HG02970 (cell line): ENCODE measurements around the gene TMEM184A.

Experiments
- ATAC-seq: cut with Tn5 transposase; IDR thresholded peaks from one replicate; pipeline ENCODE4 v1.9.1; 2021; ENCODE audit warnings: mild to moderate bottlenecking, moderate library complexity, moderate number of reproducible peaks; ENCODE audit not compliant: unreplicated experiment, low FRiP score

Gene TMEM184A

DNA sequence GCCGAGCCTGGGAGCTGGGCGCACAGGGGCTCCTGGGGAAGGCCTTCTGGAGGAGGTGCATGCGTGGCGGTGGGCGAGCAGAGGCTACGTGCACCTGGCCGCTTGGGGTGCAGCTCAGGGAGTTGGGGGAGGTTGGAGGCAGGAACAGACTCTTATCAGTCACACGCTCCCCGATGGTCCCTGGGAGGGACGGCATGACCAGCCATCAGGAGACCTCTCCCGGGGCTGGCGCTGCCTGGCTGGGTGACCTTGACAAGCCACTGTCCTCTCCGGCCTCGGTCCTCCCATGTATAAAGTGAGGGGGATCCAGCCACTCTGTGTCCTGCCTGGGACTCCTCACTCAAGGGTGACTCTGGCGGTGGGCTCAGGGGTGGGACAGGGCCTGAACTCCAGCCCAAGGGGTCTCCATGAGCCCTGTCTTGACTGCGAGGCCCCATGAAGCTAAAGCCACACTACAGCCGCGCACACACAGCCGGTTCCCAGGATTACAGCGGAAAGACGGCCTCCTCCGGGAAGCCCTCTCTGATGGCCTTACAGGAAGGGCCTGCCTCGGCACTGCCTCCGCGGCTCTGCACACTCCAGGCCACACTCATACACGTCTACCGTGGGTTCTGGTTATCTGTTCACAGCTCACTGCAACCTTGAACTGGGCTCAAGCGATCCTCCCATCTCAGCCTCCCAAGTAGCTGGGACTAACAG lies 2.3 kb downstream of the TMEM184A start:
- ATAC-seq: no peak

DNA sequence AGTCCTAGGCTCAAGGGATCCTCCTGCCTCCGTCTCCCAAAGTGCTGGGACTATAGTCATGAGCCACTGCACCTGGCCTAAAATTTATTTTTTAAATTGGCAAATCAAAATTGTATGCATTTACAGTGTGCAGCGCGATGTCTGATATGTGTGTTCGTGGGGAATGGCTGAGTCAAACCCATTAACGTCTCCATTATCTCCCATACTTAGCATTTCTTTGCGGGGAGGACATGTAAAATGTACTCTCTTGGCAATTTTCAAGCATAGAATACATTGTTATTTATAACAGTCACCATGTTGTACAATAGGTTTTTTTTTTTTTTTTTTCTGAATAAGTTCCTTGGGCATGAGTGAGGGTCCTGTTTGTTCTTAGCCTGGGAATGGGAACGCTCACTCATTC lies 3.8 kb downstream of the TMEM184A start:
- ATAC-seq: no peak

DNA sequence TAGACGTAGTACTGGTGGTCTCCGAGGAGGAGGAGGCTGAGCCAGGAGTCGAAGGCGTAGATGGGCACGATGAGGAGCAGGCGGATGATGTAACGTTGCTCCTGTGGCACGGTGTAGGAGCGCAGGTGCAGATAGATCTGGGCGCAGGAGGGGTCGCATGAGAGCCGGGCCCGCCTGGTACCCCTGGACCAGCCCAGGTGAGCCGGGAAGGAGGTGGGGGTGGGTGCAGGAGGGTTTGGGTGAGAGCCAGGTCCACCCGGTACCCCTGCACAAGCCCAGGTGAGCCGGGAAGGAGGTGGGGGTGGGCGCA lies 5.2 kb downstream of the TMEM184A start:
- ATAC-seq: no peak

DNA sequence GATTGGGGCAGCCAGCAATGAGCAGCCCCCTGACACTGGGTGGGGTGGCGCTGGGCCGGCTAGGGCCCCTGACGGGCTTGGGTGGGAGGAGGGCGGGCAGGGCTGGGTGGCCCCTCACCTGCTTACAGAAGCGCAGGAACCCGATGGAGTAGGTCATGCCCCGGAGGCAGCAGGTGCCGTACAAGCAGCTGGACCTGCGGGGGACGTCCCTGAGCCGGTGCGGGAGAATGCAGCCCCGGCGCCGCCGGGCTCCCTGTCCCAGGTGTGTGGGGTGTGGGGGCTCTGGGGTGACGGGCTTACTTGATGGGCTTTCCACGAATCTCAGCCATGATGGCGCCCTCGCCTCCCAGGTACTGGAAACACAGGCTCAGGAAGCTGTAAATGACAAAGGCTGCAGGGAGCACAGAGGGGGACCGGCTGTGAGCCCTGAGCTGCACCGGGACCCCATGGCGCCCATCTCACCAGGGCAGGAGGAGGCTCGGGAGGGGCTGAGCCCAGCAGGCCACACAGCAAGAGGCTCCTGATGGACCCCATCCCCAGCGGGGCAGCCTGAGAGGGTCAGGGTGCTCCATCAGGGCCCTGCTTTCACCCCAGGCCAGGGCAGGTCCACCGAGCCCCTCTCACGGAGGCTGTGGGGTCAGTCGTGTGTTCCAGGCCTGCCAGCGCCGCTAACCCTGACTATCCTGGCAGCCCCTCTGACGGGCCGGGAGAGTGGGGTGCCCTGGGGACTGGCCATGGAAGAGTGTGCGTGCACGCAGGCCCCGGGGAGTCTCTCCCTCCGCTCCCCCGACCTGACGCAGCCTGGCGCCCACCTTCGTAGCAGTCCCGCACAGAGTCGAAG lies 5.8 kb downstream of the TMEM184A start:
- ATAC-seq: no peak

DNA sequence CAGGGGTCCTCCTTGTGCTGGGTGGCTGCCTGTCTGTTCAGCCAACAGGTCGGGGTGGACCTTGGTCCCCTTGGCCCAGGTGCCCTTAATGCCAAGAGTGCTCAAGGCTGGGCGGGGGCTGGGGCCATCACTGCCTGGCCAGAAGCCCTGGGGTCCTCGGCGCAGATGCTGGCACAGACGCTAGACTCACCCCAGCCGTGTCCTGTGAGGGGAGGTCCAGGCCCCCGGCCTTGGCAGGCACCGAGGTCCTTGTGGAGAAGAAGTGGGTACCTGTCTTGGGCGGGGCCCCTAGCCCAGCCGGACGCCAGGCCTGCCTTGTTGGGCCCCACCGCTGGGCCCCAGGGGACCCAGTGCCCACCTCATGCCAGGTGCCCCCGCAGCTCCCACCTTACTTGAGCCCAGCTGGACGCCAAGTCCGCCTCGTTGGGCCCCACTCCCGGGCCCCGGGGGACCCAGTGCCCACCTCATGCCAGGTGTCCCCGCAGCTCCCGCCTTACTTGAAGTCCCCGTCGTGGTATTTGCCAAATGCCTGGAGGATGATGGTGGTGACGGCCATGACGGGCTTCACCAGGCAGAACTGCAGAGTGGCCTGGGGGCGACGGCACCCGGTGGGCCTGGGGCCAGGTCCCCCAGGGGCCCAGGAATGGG lies 6.5 kb downstream of the TMEM184A start:
- ATAC-seq: no peak

DNA sequence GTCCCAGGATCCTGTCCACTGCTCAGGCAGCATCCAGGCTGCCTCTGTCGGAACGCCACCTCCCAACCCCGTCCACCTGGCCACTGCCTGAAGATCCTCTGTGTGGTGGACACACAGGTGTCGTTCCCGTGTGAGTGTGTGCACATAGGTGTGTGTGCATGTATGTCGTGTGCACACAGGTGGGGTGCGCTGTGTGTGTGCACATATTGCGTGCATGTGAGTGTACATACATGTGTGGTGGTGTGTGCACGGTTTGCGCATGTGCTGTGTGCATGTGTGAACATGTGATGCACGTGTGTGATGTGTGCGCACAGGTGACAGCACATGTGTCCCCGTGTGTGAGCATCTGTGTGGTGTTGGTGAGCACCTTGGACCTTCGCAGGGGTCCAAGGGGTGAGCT lies 7.1 kb downstream of the TMEM184A start:
- no peak for ATAC-seq

DNA sequence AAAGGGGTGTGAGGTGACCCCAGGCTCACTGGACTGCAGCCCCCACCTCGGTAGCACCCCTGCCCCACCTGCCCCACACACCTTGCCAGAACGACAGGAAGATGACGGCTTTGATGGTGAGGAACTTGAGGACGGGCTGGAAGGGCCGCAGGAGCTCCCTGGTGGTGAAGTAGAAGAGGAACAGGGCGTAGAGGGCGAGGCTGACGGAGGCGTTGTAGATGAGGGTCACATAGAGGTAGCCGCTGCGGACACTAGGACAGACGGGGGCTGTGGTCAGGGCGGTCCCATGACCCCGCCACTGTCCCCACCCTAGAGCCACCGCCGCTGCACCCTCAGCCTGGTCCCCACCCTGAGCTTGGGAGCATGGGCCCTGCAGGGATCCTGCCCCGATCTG lies 7.6 kb downstream of the TMEM184A start:
- ATAC-seq: no peak

DNA sequence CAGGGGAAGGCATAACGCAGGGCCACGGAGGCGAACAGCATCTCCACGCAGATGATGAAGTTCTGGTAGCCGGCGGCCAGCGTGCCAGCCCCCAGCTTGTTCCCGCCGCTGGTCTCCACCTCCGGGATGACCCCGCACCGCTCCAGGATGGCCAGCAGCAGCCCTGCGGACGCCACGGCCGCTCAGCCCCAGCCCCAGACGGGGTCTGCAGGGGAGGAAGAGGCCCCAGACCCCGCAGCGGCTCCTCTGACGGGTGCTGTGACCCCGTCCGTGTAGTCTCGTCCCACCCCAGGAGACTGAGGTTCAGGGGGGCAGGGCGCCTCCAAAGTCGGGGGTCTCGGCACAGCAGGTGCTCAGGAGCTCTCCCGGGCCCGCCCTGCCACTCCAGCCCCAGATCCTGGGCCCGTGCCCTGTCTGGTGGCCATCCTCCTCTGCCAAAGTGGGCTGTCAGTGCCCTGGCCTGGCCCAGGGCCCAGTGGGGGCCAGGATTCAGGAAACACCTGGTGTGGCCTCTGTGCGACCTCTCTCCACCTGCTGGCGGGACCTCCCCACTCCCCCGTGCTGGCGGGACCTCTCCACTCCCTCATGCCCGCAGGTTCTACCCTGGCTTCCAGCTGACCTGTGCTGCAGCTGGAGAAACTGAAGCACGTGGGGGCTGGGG lies 8.1 kb downstream of the TMEM184A start:
- ATAC-seq: no peak

DNA sequence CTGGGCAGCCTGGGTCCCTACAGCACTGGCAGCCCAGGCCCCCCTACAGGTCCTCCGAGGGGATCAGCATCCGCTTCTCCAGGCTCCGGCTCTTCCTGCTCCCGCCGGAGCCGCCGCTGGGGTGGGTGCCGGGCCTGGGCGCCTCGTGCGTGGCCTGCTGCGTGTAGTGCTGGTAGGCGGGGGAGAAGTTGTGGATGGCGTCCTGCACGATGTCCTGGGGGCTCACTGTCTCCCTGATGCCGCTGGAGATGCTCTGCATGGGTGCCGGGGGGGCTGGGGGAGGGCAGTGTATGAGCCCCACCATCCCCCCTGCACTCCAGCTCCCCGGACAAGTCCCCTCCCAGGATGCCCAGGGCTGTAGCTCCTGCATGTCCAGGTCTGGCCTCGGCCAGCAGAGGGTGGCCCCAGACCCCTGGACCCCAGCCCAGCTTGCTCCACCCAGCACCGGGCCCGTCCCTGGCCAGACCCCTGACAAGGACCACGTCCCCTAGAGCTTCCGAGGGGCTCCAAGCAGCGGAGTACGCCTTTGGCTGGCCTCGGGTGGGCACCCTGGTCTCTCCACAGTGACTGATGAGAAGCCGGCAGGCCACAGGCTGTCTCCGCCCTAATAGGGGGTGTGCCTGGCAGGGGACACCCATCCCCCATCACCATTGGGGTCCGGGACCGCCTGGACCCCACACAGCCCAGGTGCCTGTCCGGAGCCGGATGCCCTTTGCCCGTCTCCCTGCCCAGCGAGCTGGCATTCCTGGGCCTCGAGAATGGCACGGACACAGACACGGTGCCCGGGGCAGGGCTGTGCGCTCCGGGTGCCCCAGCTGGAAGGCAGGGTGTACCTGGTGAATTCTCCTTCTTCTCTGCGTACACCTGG lies 8.9 kb downstream of the TMEM184A start:
- ATAC-seq: no peak

DNA sequence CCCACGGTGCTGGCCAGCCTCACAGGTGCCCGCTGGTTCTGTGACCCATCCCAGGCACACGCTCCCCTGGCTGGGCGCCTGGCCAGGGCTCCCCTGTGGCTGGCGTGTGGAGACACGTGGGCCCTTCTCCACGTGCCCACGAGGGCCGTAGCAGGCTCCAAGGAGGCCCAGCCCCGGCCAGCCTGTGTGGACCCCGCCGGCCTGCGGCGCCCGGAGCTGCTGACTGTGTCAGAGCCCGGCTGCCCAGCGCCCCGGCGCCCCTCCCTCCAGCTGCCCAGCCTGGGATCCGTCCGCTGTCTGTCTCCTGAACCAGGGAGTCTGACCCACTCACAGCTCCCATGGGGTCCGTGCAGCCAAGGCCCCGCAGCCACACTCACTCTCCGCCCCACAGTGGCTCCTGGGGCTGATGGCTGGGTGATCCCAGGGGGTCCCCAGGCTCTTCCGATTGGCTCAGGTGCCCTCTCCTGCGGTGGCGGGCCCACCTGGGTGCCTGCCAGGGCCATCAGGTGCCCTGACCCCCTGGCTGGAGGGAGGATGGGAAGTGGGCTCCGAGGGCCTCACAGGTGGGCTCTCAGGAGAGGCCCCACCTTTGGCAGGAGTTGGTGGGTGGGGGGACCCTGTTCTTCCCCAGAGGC lies 9.6 kb downstream of the TMEM184A start:
- ATAC-seq: no peak

DNA sequence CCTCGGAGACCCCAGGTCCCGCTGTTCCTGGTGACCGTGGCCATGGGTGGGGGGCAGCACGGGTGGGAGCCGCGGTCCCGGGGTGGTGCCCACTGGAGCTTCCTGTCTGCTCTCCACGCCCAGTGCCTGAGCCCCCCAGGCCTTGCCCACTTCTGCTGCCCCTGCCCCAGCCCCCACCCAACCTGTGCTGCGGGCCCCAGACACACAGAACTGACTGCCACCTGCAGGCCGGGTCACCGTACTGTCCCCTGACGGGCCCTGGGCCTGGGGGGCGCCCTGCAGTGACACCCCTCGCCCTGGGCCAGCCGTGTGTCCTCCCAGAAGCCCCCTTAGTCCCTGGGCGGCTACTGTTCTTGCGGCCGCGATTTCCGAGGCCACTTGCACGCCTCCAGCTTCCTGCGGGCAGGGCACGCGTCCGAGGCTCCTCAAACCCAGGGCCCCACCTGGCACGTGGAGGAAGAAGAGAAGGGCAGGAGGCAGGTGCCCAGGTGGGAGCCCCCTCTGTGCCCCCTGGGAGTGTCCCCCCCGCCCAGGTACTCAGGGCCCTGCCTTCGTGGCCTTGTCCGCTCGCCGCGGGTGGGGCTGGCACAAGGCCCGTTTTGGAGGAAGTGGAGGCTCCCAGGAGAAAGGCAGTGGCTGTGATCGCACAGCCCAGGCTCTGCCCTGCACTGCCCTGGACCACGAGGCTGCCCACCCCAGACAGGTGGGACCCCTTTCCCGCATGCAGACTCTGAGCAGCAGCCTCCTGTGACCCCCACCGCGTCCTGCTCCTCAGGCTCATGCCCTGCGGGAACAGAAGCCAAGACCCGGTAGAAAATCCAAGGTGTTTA lies 10.4 kb downstream of the TMEM184A start:
- ATAC-seq: no peak

DNA sequence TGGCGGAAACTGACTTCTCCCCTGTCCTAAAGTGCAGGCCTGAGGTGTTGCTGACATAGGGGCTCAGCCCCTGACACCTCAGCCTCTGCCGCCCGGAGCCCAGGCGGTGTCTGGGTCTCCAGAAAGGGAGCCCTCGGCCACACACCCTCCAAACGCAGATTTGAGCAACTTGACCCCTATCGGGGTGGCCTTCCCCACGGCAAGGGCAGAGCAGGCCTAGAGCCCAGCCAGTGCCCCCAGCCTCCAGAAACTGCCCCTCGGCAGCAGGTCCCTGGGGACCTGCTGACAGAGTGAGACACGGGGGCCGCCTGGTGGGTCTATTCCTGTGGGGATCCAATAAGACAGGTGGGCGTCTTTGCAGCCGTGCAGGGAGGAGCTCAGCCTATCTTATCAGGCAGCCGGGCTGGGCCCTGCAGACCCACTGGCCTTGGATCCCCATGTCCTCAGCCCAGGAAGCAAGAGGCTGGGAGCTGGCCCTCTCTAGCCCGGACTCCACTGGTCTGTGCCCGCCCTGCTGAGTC lies 11.0 kb downstream of the TMEM184A start:
- ATAC-seq: no peak

DNA sequence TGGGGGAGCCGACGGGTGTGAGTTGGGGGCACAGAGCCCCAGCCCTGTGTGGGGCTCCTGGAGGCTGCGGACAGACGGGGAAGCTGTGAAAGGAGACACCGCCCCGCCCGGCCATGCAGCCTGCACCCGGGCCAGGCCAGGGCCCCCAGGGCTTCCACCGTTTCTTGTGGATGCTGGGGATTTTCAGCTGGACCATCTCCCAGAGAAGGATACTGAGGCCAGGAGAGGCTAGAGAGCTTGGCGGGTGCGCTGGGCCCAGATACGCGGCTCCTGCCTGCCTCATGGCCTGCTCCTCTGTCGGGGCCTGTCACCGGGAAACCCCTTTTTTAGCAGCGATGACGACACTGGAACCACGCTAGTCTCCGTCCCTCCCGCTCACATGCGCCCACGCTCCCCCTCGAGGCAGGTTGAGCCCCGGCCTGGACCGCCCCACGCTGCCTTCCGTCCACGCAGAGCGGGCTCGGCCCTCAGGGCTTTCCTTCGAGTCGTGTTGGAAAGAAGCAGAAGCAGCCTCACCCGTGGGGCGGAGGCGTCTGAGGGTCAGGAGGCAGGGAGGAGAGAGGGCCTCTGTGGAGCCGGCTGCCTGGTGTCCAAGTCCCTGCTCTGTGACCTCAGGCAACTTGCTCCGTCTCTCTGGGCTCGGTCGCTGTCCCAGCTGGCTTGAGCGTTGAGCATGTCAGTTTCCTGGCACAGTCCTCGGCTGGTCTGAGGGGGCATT lies 11.7 kb downstream of the TMEM184A start:
- ATAC-seq: no peak

DNA sequence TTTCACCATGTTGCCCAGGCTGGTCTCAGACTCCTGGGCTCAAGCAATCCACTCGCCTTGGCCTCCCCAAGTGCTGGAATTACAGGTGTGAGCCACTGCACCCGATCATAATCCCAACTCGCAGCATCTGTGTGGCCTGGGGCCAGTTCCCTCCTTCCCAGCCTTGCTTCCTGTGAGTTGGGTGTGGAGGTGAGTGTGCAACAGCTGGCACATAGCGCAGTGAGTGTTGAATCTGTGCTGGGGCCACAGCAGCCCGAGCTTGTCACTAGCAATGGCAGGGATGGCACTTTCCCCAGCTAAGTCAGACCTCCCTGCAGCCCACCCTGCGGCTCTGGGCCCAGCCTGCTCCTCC lies 12.2 kb downstream of the TMEM184A start:
- ATAC-seq: no peak

DNA sequence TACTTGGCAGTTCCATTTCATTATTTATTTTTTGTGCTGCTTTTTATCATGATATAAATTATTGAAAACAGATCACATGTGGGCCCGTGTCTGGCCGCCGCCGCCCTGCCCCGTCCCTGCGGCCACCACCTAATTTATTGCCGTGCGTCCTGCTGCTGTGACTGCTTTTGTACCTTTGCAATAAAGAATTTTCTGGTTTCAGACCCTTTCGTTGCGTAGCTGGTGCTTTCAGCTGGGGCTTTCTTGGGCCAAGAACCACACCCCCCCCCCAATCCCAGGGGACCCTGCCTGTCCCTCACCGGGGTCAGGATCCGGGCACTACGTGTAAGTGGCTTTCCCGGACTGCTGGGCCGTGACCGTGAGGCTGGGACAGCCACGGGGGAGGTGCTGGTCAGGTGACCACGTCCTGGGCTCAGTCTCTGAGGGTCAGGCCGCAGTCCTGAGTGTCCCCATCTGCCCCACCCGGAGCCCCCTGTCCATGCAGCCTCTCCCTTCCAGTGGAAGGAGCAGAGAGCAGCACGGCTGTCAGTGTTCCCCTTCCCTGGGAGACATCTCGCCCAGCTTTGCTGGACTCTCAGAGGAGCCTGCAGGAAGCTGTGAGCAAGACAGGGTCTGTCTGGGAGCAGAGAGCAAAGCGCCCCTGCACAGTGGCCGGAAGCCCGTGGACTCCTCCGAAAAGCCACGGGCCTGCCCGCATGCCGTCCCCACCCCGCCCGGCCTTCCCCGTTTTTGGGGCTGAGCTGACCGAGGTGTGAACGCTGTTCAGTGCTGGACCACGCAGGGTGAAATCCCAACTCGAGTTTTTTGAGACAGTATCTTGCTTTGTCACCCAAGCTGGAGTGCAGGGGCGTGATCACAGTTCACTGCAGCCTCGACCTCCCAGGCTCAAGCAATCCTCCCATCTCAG lies 12.9 kb downstream of the TMEM184A start:
- no peak for ATAC-seq

DNA sequence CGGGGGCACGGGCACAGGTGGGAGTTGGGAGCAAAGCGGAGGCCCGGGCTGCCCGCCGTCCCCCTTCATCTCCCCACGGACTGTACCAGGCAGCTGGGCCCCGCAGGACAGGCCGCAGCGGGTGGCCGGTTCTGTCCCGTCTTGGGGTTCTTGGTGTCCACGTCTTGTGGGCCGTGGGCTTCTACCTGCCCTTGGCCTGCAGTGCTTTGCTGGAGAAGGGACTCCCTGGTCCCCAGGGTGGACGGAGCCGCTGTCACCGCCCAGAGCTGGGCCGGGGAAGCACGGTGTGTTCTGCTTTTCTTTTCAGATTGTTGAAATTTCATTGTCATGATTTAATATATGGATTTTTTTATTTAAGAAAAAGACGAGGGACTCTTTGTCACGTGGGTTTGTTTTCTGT lies 13.7 kb downstream of the TMEM184A start:
- ATAC-seq: no peak
